NK-92 (cell line): ENCODE data around the gene KIFBP.
"Not testable (repeated sequence)": the region's sequence is repeated elsewhere in the genome, so short reads cannot be mapped to it uniquely, and the experiment has no call there.

ENCODE experiments used
- DNase-seq: peaks from one replicate; lab custom pipeline; 2025; ENCODE audit not compliant: unreplicated experiment; lab: John Stamatoyannopoulos, UW

Gene KIFBP

DNA sequence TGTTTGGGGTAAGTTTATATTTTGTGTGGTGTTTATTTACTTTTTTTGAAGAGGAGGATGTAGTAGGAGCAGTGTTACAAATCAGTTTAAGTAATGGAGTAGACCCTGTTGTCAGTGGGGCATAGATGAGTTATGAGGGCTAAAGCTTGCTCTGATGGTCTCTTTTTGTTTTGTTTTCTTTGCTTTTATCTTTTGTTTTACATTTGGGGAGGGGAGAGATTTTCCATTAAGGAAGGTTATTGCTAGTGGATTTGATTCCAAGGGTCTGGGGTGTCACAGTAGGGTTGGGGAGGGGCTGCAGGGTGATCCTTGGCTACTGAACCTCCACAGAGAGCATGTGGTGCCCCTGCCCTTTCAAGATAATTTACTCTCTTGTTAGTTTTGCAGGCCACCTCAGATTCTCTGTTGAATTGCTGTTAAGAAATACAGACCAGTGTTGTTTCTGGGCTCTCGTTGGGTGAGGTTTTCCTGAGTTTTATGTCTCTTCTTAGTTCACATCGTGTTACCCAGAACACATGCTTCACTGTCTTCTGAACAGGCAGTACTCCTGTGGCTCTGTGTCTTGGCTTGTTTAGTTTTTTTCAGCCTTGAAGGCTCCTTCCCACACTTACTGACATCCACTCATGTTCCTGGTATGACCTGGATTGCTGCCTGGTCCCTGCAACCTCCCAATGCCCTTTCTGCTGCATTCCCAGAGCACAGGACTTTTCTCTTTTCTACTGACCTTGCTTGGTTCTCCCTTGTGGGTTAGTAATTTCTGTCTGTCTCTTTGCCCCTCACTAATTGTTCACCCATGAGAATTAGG is 4.2 kb downstream of the KIFBP start:
- DNase-seq, result no peak

DNA sequence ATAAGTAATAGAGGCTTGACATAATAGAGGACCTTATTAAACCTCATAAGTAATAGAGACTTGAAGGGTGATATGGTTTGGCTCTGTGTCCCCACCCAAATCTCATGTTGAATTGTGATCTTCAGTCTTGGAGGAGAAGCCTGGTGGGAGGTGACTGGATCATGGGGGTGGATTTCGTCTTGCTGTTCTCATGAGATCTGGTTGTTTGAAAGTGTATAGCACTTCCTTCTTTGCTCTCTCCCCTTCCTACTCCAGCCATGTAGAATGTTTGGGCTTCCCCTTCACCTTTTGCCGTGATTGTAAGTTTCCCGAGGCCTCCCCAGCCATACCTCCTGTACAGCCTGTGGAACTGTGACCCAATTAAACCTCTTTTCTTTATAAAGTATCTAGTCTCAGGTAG is 8.6 kb downstream of the KIFBP start:
- no peak for DNase-seq

DNA sequence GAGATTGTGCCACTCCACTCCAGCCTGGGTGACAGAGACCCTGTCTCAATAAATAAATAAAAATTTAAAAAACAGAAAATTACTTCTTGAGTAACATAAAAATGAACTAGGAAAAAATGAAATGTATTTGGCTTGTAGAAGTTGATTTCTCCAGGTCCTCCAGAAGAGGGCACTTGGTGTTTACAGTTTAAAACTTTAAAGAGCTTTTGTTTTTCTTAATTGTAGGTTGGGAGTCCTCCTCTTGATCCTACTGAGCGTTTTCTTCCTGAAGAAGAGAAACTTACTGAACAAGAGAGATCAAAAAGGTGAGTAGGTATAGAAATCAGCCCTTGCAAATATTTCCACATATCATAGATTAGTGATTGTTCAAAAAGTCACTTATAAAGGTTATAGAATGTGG is 16.2 kb downstream of the KIFBP start:
- no peak for DNase-seq

DNA sequence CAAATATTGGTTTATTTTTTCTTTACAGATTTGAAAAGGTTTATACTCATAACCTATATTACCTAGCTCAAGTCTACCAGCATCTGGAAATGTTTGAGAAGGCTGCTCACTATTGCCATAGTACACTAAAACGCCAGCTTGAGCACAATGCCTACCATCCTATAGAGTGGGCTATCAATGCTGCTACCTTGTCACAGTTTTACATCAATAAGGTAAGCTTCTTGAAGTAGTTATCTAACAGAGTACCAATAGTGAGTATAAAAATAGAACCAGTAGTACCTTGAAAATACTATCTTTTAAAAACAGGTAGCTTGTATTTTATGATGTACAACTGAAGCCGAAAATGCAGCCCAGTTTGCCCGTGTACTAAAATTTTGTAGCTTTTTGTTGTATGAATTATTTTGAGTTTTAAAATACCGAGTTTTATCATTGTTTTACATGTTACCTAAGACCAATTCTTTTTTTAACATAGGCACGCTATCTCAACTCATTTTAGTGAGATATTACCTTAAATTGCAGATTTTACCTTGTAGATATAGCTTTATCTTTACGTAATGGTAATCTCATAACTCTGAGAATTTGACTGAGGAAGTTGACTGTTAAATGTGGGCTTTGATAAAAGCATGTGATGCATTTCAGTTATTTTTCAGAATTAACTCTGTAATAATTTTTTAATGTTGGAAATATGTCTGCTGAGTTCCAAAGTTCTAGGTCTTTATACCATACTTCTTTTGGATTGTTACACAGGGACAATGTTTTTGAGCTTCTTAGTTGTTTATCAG is 17.3 kb downstream of the KIFBP start:
- no peak for DNase-seq

DNA sequence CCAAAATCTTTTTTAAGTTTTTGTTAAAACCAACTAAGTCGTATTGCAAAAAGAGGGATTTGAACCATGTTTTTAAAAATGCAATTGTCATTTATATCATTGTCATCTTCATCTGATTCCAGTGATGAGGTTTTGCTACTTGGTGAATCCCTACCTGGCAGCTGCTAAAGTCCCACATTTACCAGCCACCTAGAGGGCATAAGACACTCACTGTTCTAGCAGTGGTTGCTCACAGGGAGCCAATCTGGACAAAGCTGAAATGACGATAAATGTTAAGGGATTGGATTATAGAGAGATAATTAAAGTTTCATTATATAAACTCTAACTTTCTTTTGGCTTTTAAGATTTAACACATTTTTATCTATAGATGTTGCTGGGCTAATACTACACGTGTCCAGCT is 18.7 kb downstream of the KIFBP start:
- DNase-seq, result no peak

DNA sequence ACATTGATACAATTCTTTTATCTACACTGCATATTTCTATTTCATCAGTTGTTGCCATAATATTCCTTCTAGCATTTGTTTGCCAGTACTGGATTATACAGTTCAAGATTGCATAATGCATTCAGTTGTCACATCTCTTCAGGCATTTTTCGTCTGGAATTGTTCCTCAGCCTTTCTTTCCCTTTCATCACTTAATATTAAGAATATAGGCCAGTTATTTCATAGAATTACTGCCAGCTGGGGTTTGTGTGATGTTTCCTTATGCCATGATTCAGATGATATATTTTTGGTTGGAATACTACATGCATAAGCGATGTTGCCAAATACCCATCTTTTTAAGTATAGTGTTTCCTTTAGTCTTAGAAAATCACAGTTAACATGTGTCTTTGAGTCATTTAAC is 20.8 kb downstream of the KIFBP start:
- no peak for DNase-seq

DNA sequence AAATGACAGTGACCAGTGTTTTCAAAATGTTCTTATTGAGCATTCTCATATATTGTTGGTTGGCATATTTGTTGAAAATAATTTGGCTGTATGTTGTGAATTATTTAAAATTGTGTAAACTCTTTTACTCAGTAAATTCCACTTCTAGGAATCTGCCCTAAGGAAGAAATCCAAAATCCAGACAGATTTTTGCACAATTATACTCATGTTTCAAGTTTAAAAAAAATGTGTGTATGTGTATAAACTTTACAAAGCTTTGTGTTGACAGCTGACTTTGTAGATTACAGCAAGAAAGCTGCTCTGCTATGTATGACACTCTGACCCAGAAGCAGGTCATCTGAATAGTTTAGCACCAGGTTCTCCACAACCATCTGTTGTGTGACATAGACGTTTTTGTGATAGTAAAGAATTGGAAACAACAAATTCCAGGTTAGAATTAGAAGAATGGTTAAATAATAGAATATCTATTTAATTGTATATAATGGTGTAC is 21.6 kb downstream of the KIFBP start:
- no peak for DNase-seq

DNA sequence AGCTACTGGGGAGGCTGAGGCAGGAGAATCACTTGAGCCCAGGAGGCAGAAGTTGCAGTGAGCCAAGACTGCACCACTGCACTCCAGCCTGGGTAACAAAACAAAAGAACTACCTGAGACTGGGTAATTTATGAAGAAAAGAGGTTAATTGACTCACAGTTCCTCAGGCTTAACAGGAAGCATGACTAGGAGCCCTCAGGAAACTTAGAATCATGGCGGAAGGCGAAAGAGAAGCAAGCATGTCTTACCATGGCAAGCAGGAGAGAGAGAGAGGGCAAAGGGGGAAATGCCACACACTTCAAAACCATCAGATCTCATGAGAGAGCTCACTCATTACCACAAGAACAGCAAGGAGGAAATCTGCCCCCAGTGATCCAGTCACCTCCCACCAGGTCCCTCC is 24.2 kb downstream of the KIFBP start:
- DNase-seq, result not testable (repeated sequence)

DNA sequence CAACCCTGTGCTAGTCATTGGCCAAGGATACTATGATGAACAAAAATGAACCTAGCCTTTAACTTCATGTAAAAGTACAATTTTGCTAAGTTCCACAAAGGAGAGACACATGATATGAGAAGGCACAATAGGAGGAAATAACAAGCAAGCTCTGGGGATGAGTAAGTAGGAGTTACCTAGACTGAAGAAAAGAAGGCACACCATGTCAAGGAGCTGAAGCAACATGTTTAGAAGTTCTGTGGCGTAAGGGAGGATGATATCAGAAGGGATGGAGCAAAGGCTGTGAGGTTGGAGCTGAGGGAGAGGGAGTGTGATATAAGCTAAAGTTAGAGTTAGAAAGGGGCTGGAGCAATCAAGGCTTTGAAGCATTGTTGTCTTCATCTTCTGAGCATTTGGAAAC is 25.6 kb downstream of the KIFBP start:
- no peak for DNase-seq

DNA sequence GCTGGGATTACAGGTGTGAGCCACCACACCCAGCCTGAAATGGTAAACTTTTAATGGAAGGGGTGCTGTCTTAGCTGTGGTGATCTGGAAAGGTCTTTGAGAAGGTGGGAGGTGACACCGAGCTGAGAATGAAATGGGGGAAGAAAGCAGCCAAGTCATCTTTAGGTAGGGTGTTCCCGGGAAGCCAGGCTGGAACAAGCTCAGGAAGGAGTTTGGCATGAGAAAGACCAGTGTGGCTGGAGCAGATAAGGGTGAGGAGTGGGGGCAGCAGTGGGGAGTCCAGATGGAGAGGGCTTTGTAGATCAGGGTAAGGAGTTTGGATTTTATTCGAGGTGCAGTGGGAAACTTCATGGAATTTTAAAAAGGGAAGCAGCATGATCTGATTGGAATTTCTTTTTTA is 30.0 kb downstream of the KIFBP start:
- DNase-seq, result no peak

DNA sequence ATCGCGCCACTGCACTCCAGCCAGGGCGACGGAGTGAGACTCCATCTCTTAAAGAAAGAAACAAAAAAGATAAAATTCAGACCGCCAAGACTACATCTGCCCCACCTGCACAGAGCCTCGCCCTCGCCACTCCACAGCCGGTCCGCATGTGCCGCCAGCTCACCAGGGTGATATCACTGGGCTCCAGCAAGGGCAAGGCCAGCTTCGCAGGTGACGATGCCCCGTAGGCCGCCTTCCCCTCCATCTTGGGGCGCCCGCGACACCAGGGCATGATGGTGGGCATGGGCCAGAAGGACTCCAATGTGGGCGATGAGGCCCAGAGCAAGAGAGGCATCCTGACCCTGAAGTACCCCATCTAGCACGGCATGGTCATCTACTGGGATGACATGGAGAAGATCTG is 34.0 kb downstream of the KIFBP start:
- no peak for DNase-seq

DNA sequence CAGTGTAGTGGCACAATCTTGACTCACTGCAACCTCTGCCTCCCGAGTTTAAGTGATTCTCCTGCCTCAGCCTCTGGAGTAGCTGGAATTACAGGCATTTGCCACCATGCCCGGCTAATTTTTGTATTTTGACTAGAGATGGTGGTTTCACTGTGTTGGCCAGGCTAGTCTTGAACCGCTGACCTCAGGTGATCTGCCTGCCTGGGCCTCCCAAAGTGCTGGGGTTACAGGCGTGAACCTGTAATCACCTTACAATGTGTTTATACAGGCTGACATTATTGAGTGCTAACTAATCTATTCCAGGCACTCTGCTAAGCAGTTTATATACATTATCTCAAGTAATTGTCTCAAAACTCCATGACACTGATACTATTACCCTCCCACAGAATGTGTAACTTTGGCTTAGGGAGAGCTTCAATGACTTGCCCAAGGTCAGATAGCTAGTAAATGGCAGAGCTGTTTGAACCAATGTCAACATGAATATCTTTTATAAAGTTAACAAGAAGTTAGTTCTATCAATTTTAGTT is 36.8 kb downstream of the KIFBP start:
- no peak for DNase-seq

DNA sequence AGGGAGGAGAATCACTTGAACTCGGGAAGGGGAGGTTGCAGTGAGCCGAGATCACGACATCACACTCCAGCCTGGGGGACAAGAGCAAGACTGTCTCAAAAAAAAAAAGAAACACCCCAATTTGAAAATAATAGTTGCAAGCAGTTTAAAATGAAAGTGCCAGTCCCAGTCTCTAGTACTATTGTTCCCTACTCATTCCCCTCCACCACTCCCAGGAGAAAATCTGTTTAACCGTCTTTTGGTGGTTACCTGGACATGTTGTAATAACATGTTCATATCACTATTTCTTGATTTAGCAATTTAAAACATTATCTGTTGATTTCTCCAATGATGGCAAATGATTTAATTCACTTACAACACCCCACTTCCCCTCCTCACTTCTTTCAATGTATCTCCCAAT is 44.7 kb downstream of the KIFBP start:
- DNase-seq, result no peak

DNA sequence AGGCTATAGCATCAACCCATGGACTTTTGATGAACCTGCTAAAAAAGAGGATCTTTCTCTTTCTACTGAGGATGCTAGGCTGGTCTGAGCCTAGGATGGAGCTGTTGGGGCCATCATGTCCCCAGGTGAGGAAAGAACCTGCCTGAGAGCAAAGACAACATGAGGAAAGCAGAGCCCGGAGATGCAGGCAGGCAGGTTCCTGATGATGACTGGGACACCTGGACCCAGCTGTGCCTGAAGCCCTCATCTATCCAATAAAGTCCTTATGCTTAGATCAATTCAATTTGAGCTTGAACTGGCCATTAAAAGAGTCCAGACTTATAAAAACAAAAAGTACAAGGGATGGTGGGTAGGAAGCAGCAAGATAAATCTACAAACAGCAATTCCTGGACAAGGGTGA is 48.9 kb downstream of the KIFBP start:
- DNase-seq, result no peak

DNA sequence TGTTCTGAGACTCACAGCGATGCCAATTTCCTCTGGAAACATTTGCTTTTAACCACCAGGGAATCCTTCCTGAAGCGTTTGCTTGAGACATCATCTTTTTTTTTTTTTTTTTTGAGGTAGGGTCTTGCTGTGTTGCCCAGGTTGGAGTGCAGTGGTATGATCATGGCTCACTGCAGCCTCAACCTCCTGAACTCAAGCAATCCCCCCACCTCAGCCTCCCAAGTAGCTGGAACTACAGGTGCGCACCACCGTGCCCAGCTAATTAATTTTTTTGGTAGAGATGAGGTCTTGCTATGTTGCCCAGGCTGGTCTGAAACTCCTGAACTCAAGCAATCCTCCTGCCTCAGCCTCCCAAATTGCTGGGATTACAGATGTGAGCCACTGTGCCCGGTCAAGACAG is 52.3 kb downstream of the KIFBP start:
- not testable (repeated sequence) for DNase-seq

DNA sequence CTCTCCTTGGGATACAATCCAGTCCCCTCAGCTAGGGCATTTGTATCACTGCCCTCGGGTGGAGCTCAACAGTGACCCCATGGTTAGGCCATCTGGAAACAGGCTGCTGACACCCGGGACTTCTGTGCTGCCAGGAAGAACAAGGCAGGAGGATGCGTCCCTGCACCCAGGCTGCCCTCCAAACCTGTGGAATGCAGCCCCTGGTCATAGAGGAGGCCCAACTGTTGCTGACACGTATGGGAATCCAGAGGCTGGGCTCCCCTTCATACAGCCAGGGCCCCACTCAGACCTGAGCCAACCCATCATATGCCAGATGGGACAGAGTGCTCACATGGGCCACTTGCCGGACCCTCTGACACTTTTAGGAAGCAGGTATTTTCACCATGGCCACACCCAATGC is 53.8 kb downstream of the KIFBP start:
- no peak for DNase-seq

DNA sequence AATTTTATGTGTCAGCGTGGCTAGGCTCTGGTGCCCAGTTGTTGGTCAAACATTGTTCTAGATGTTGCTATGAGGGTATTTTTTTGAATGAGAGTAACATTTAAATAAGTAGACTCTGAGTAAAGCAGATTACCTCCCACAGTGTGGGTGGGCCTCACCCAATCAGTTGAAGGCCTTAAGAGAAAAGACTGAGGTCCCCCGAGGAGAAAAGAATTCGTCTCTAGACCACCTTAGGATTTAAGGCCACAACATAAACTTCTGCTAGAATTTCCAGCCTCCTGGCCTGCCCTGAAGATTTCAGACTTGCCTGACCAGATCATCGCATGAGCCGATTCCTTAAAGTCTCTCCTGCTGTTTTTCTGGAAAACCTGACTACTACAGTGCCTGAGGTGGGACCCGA is 54.2 kb downstream of the KIFBP start:
- no peak for DNase-seq

DNA sequence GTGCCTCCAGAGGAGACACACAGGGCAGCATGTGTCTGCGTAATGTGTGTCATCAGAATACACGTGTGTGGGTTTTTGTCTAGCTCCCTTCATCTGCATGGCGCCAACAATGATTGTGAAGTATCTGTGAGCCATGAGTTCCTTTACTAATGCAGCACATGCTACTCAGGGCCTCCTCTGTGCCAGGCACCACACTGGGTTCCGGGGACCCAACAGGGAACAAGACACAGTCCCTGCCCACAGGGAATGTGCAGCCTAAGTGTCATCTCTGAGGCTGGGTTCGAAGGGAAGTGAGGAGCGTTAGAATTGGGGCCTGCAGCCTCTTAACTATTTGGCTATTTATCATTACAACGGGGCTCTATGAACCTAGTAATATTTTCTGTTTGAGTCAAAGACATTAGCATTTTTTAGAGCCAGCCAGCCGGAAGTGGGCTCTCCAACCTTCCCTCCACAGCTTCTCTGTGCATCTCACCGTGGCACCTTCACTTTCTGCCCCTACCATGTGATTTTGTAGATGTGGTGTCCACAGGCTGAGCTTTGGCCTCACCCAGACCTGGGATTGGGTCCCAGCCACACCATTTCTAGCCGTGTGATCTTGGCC is 55.4 kb downstream of the KIFBP start:
- DNase-seq, result no peak

DNA sequence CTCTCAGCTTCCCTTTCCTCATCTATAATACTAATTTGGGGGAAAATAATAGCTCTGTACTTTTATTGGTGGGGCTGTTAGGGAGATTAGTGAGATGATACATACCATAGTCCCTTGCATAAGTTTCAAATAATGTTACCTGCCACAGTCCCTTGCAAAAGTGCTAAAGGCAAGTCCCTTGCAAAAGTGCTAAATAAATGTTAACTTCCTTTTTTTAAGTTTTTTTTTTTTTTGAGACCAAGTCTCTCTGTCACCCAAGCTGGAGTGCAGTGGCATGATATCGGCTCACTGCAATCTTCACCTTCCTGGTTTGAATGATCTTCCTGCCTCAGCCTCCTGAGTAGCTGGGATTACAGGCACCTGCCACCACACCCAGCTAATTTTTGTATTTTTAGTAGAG is 55.9 kb downstream of the KIFBP start:
- no peak for DNase-seq

DNA sequence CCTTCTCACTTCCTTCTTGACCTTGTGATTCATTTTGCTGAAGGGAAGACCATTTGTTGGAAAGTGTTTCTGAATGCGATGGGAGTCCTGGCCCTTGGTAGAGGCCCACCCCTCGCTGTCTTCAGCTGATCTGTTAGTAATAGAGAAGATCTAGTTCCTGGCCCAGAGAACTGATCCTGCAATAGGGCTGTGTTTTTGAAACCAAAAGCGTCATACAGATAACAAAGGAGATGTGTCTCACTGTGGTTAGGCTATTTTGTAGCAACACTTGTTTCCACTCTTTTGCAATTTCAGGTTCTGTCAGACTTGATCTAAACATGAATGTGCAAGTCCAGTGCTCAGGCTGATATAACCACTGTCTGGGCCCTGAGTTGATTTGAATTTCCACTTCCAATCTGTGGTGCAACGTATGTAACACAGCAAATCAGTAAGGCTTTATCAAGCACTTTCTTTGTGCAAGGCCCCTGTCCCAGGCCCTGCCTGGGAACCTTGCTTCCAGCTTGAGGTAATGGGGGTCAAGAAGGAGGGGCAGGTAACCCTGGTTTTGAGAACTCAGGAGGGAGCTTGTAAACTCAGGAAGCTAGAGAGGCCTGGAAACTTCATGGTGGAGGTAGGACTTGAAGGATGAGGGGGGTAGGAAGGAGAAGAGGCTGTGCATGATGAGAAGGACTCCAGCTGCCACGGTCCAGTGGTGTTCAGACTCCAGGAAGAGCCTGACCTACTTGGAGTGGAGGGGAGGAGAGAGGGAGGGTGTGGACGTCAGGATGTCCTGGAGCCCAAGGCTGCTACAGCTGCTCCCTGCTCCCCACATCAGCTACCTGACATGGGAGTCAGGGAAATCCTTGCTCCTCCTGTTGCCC is 57.1 kb downstream of the KIFBP start:
- no peak for DNase-seq
